Astrocyte (in vitro differentiated cells and primary cell): ENCODE data around the gene CFH.

ENCODE experiments used
- CTCF ChIP-seq: IDR thresholded peaks from 2 replicates; pipeline ENCODE4 v1.5.1; 2011; ENCODE audit warnings: low read depth, mild to moderate bottlenecking, inconsistent platforms, low read length, moderate library complexity; ENCODE audit not compliant: insufficient read depth
- EZH2 ChIP-seq: IDR thresholded peaks from 2 replicates; pipeline ENCODE4 v1.6.1; 2012; ENCODE audit warnings: mild to moderate bottlenecking, low read length, inconsistent platforms; ENCODE audit not compliant: insufficient read depth

GRCh38 chr1:196689001-196689400, 37.2 kb downstream of the CFH start:
- TF ChIP-seq CTCF (no peak), EZH2 (no peak)
